Measurements from ENCODE around the gene SLC43A2.

The SLC43A2 gene

DNA sequence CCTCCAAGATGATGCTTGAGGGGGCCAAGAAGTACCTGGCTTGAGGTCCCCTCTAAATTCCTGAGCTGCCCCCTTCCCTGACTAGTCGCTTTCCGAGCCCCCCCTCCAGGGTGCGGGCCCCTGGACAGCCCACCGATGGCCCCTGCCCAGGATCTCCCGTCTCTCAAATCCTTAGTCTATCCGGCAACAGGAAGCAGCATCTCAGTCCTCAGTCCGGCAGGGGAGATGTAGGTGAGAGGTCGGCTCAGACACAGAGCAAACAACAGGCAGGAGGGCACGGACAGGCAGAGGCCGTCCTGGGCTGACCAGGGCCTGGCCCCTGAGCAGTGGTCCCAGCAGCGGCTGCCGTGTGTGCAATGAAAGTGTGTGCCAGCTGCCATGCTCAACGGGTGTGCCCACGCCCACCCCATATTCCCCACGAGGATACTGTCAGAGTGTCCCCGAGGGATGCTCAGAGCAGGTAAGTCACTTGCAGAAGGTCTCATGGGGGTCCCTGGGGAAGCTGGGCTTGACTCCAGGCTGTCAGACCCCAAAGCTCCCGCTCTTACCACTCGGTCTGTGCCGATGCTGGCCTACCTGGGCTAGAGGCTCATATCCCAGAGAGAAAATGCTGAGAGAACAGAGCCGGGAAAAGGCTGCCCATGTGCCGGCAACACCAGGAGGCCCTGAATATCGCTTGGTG, 7.2 kb downstream of the SLC43A2 start:
- DNase-seq: no peak

DNA sequence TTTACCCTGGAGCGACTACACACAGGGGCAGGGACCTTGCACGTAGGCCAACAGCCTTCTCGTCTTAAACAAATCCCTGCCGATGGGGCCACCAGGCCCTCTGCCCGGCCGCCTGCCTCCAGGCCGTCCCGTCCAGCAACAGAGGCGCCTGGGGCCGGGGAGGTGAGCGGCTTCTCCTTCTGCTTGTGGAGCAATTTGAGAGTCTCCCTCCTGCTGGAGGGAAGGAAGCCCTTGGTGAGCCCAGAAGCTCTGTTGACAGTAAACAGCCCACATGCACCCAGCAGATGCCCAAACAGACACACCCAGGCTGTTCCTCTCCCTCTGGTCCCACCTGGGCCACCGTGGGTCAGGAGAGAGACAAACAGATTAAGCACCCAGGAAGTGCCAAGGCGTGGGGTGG, 8.1 kb downstream of the SLC43A2 start:
- no peak for DNase-seq

DNA sequence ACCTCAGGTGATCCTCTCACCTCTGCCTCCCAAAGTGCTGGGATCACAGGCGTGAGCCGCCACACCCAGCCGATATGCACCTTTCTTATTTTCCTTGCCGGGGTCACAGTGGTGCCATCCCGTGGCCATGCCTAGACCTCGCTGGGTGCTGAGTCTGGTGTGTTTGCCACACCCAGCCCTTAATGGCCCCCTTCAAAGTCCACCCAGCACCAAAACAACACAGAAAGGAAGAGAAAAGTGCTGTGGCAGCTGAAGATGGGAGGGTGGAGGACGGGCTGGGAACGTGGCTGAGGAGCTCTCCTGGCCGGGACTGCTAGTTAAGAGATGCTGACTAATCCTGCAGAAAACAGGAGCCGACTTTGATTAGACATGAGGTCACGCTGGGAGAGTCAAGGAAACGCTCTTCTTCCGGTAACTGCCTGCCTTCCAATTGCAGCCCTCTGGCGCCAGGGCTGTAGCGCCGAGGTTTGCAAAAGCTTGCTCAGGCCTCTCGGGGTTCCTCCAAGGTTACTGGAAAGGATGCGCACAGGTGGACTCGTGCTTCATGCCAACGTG, 10.9 kb downstream of the SLC43A2 start:
- DNase-seq: no peak

DNA sequence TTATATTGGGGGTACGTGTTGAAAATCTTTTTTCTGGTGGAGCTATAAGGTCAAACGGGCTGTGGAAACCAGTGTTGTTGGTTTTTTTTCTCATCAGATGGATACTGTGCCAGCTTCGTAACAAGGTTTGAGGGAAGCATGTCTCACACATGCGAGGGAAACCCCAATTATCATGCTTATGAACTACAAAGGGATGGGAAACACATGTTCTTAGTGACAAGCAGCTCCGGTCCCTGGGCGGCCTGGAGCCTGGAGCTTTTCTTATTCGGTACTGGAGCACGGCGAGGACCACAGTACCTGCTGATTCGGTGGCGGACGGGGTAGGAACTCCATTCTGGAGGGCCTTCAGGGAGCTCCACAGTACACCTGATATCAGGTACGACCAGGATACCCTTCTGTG, 12.5 kb downstream of the SLC43A2 start:
- DNase-seq: no peak

DNA sequence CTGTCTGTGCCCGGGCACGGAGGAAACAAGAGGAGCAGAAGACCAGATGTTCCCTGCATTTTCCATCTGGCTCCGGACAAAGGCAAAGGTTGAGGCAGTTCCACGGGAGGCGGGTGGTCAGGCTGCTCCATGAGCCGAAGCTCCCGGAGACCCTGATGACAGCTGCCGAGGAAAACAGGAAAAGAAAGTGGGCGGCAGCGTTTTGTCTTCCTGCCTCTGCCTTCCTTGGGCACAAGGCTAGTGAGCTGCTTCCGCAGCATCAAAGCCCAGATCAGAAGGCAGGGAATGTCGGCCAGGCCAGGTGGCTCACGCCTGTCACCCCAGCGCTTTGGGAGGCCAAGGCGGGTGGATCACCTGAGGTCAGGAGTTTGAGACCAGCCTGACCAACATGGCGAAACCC, 16.2 kb downstream of the SLC43A2 start:
- no peak for DNase-seq

DNA sequence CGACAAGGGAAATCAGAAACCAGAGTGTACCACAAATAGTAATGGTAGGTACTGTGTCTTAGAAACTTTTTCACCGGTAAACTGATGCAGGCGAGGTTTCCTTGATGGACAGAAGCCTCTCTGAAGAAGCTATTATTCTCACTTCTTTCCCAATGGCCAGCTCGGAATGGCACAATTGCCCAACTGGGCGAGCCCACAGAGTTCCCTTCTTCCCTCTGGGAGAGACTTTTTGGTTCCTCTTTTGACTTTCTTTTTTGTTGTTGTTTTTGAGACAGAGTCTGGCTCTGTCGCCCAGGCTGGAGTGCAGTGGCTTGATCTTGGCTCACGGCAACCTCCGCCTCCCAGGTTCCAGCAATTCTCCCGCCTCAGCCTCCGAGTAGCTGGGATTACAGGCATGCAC, 16.9 kb downstream of the SLC43A2 start:
- DNase-seq: no peak

DNA sequence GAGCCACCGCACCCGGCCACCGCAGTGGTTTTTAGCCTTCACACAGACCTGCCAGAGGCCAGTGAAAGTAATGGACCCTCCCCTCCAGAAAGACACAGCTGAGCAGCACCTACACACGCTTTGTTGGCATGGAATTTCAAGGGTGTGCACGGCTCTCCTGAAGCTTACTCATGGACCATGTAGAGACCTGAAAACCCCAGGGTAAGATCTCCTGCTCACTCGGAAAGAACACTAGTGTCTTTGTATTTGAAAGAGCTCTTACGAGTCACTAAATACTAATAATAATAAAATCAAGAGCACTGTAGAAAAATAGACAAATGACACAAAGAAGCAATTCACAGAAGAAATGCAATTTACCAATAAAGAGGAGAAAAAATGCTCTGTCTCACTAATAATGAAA, 20.0 kb downstream of the SLC43A2 start:
- DNase-seq: no peak

DNA sequence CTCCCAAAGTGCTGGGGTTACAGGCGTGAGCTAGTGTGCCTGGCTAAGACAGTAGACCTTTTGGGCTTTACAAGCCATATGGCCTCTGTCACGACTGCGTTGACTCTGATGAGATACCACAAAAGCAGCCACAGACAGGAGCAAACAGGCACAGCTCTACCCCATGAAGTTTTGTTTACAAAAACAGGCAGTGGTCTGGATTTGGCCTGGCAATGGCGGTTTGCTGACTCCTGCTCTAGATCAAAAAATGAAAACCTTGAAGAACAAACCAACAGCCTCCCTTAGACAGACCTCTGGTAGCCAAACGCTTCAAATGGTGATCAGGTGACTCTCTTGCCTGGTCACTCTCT, 20.7 kb downstream of the SLC43A2 start:
- no peak for DNase-seq

DNA sequence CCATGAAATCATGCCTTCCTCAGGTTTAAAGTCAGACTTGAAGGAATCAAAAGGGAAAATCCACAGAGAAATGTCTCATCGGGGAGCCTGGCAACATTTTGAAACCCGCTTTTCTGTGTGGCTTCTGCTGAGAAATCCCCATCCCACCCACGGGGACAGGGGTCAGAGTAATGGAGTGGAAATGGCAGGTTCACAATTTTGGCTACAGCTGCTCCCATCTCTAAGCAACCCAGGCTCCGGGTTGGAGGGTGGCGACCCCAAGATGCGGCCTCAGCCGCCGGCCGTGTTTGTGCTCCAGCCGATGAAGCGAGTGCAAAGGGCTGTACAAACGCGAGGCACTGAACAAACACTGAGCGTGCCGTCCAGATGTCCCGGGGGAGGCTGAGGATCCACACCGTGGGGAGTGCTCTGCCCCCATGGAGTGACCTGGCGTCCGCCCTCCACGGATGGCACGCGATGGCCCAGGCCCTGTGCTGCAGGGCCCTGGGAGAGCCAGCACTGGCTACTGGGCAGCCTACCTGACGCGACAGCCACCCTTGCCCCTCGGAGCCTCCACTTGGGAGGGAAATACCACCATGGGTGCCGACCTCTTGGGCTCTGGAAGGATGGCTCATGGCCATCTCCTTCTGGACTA, 22.2 kb downstream of the SLC43A2 start:
- no peak for DNase-seq

DNA sequence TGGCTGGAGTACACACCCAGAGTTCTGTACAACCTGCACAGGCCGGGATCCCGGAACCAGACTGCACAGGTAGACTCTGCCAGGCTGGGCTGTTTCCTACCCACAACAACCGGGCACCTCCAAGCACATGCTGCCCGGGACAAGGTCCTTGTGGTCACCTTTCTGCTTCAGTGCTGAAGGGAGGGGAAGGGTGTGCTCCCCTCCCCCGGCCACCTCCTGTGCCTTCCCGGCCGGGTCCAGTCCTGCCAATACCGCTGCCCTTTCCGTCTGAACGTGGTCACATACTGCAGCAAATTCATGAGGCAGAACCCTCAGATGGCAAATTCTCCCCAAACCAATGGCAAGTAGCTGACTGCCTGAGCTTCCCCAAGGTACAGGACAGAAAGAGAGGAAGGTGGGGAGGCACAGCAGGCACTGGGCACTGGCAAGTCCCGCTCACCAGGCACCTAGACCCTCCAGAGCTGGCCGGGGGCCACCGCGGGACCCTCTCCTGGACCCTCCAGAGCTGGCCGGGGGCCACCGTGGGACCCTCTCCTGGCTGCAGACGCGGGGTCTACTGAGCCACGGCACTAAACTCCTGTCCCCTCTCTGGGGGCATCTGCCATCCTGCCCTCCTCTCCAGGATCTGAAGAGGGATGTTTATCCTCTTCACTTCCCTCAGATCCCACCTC, 22.8 kb downstream of the SLC43A2 start:
- DNase-seq: no peak

DNA sequence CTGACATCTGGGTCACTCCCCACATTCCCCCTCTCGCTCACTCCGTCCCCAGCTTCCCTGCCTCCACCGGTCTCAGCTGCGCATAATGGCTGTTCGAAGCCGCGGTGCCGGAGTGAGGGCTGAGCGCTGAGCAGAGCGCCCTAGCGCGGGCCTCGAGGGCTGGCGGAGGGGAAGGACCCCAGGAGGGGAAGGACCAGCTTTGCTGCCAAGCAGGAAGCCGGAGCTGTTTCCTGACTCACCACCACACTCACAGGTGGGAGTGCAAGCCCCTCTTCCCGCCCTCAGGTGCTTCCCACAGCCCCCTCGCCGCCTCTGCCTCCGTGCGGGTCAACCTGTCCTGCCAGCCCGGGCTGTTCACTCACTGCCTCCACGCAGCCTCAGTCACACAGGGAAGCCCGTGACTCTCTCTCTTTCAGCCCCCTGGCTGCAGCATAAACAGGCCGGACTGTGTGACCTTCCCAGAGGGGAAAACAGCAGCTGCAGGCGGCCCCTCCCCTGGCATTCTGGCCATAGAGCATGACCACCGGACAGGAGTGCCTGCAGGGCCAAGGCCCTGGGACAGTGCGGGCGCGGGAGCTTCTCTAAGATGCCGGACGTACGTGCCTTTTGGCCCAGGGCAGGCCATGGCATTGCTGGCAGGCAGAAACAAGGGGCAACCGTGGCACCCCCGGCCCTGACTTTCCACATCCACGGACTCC, 23.7 kb downstream of the SLC43A2 start:
- no peak for DNase-seq

DNA sequence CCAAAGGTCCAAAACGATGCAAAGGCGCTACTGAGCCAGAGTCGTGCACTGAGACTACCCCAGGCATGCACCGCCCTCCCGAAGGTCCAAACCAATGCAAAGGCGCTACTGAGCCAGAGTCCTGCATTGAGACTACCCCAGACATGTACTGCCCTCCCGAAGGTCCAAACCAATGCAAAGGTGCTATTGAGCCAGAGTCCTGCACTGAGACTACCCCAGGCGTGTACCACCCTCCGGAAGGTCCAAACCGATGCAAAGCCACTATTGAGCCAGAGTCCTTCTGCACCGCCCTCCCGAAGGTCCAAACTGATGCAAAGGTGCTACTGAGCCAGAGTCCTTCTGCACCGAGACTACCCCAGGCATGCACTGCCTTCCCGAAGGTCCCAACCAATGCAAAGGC, 27.1 kb downstream of the SLC43A2 start:
- no peak for DNase-seq

DNA sequence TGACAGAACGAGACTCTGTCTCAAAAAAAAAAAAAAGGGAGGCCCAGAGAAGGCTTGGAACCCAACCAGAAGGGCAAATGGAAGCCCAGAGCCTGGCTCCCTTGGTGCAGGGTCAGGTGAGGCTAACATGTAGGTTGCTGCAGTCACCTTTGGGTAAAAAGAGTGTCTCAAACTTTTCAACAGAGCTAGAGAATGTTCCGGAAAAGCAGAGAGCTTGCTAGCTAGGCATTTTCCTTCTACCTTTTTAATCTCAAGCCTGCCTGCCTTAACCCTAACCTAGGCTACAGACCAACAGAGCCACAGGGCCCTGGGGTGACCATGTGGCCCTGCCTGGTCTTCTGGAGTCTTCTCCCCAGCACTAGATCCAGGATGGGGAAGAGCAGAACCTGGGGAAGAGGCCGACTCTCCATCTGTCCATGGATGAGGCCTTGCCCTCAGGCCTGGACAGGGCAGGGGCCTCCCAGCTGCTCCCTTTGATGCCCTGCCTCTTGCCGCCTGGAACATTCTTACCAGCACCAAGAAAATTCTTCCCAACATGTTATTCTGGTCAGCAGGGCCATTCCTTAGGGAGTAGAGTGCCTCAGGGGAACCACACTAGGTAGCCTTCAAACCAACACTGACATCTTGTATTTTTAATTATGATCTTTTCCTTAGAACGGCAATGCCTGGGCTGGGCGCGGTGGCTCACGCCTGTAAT, 30.1 kb downstream of the SLC43A2 start:
- DNase-seq: no peak

DNA sequence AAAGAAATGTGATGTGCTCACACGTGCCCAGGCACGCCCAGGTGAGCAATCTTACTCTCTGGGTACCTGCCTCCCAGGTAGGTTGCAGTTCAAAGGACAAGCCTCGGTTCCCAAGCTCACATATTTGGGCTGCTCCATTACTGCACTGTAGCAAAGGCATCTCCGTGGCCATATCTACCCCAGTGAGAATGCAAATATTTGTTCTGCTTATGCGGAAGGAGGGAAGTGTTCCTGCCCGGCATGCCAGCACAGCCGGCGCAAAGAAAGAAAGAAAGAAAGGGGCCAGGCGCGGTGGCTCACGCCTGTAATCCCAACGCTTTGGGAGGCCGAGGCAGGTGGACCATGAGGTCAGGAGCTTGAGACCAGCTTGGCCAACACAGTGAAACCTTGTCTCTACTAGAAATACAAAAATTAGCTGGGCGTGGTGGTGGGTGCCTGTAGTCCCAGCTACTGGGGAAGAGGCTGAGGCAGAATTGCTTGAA, 30.7 kb downstream of the SLC43A2 start:
- no peak for DNase-seq

DNA sequence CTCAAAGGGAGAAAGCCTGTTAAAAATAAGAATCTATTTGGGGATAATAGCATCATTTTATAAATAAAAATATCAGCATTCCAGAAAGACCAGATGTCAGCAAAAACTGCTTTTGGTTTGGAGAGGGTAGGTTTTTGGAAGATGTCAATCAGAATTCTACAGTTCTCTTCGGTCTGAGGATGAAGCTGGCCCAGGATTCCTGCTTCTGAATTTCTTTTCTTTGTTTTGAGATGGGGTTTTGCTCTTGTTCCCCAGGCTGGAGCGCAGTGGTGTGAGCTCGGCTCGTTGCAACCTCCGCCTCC, 35.1 kb downstream of the SLC43A2 start:
- DNase-seq: no peak

DNA sequence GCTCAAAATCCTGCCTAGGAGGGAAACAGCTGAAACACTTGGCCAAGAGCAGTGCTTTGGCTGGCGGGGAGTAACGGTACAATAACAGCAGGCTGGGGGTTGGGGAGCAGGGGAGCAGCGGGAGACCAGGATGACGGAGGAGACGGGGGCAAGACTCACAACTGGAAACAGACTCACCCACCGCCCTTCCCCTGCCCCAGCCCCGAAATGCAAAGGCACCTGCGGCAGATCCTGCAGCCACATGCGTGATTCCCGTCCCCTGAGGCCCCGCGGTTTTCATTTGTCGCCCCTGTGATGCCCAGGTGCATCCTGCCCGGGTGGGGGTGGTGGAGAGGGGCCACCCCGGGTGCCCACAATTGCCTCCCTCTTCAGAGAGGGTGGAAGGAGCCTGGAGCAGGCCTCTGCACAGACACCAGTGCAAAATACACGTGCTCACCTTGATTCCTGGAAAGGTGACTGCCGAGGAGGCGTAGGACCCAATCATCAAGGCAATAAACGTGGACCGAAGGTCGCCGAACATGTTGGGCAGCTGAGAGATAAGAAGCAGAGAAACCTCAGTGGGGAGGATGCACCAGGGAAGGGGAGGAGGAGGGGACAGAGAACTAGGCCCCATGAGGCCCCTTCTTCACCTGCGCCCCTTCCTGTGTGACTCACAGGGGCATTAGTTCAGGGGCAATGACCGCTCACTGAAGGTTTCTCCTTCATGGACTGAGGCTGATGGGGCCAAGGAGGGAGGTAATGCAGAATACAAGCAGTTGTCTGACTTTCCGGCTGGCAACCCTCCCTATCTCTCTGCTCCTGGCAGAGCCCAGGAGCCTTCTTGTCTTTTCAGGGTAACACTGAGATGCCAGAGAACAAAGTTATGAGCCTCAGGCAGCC, 35.6 kb downstream of the SLC43A2 start:
- DNase-seq: no peak

DNA sequence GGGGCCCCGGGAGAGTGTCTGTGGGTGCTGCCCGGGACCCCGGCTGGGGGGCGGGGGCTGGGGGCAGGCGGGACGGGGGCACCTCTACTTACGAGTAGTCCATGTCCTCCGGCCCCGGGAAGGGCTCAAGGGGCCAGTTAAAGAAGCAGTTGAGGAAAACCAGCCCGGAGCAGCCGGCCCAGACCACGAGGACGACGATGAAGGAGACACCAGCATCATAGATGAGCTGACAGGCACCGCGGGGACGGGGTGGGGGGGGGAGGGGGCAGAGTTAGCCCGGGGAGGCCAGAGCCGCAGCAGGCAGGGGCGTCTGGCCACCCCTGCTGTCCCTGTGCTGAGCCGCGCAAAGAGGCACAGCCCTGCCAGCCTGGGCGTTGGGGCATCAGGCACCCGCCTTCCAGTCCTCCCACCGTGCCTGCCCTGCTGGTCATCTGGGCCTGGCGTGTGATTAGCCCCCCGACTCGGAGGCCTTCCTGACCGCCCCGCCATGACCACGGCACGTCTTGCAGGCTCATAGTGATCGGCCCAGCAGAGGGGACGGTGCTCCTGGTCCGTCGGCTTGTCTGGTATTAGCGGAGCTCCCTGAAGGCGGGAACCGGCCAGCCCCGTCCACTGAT, 37.1 kb downstream of the SLC43A2 start:
- DNase-seq: no peak

DNA sequence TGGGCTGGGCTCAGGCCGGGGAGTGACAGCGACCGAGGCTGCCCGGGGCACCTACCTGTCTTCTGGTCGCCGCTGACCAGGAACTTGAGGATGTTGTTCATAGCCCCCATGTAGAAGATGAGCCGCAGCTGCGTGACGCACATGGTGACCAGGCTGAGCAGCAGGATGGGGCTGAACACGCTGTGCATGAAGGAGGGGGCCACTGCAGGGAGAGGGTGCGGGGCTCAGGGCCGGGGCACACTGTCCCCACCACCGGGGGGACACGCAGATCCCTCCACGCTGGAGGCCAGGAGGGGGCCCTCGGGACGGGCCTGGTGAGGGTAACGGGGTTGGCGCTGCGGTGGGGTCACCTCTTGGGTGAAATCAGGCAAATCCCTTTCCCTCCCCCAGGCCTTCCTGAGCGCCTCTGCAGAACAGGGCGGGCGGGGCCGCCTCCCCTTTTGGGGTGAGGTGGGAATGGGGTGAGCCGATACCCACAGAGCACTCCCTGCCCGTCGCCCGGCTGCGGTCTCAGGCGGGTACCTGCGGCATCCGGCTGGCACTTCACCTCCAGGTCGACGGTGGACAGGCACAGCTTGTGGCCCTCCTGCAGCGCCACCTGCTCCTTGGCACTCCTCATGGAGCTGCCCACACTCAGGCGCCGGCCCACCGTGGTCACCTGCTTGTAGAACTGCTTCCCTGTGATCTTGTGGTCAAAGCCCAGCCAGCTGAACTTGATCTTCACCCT, 37.7 kb downstream of the SLC43A2 start:
- no peak for DNase-seq

DNA sequence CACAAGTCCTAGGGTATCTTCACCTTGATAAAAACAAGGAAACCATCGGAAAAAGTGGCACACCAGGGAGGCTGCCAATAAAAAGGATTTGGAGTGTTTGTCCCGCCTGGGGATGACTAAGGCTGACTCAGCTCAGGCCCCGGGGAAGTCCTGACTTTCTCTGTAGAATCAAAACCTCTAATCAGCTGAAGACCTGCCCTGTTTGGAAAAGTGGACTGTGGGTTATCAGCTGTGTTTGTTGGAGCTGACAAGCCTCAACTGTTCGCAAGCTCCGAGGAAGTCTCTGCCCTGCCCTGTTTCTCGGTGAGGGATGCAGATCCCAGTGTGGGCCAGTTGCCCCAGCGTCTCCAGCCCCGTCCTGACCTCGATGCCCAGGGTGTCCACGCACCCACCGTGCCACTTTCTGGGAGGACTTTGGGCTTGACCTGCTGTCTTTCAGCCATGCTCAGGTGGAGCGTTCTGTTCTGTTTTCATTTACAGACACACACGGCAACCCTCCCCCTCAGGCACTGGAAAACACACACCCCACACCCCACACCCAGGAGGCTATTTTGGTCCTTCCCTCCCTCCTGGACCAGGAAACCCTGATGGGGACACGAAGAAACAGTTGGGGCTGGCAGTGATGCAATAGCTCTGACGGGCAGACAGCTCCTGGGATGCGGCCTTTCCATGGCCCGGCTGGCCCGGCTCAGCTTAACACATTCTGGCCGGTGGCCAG, 38.4 kb downstream of the SLC43A2 start:
- no peak for DNase-seq
